HepG2 (cell line): ENCODE data around the gene ELFN1. TPM values are rescaled to one million over a fixed set of nuclear protein-coding genes. Genes with fewer than 3 reads are reported as not detected.

Experiments
- AHR ChIP-seq: IDR thresholded peaks from 2 replicates; pipeline ENCODE4 v1.6.1; 2018; ENCODE audit warnings: missing genetic modification reagents, missing compliant biosample characterization
- ARNT2 ChIP-seq: sonication (generic); formaldehyde crosslinking; IDR thresholded peaks from 2 replicates; pipeline ENCODE4 v1.8.0; 2022; ENCODE audit warnings: mild to moderate bottlenecking, low read depth, missing genetic modification reagents, moderate library complexity
- CENPX ChIP-seq: sonication (generic); formaldehyde crosslinking; IDR thresholded peaks from 2 replicates; pipeline ENCODE4 v1.9.0; 2021; ENCODE audit warnings: mild to moderate bottlenecking, missing genetic modification reagents, moderate library complexity
- CREBL2 ChIP-seq: sonication (generic); formaldehyde crosslinking; IDR thresholded peaks from 2 replicates; pipeline ENCODE4 v1.8.1; 2023; ENCODE audit warnings: missing genetic modification reagents, mild to moderate bottlenecking, borderline replicate concordance
- GMEB1 ChIP-seq: sonication (generic); formaldehyde crosslinking; IDR thresholded peaks from 2 replicates; pipeline ENCODE4 v1.5.1; 2020; ENCODE audit warnings: missing genetic modification reagents, mild to moderate bottlenecking, borderline replicate concordance
- HNF4G ChIP-seq, 2 experiments: sonication (generic) in 1 of 2; formaldehyde crosslinking in 1 of 2; IDR thresholded peaks; 2 replicates each; pipeline versions ENCODE4 v1.4.0 to v1.6.1; 2011 to 2020; ENCODE audit warnings: borderline replicate concordance in 2 of 2, low read depth in 2 of 2, mild to moderate bottlenecking in 2 of 2, low read length in 1 of 2, missing genetic modification reagents in 1 of 2, moderate library complexity in 1 of 2
- HOXA7 ChIP-seq: sonication (generic); formaldehyde crosslinking; IDR thresholded peaks from 2 replicates; pipeline ENCODE4 v1.8.1; 2022; ENCODE audit warnings: mild to moderate bottlenecking, missing genetic modification reagents, moderate library complexity
- JUN ChIP-seq: sonication (generic); formaldehyde crosslinking; IDR thresholded peaks from 2 replicates; pipeline ENCODE4 v1.4.0; 2020; ENCODE audit warnings: mild to moderate bottlenecking, missing genetic modification reagents
- MTA1 ChIP-seq: sonication (generic); formaldehyde crosslinking; IDR thresholded peaks from 2 replicates; pipeline ENCODE4 v1.4.0; 2020; ENCODE audit warnings: missing genetic modification reagents, mild to moderate bottlenecking, borderline replicate concordance
- MTA3 ChIP-seq: sonication (generic); formaldehyde crosslinking; IDR thresholded peaks from 2 replicates; pipeline ENCODE4 v1.4.0; 2020; ENCODE audit warnings: missing genetic modification reagents
- POGZ ChIP-seq: sonication (generic); formaldehyde crosslinking; IDR thresholded peaks from 2 replicates; pipeline ENCODE4 v1.4.0; 2020; ENCODE audit warnings: mild to moderate bottlenecking, missing genetic modification reagents
- PRMT3 ChIP-seq: sonication (generic); formaldehyde crosslinking; IDR thresholded peaks from 2 replicates; pipeline ENCODE4 v1.8.1; 2022; ENCODE audit warnings: low read depth, mild to moderate bottlenecking, moderate library complexity, missing genetic modification reagents, borderline replicate concordance
- RFX1 ChIP-seq: fragments of 450-650 bp; IDR thresholded peaks from 2 replicates; pipeline ENCODE4 v1.6.1; 2017
- RXRB ChIP-seq: IDR thresholded peaks from 2 replicates; pipeline ENCODE4 v1.6.1; 2016; ENCODE audit warnings: borderline replicate concordance, missing genetic modification reagents, missing compliant biosample characterization
- SIN3B ChIP-seq: fragments of 150-350 bp; IDR thresholded peaks from 2 replicates; pipeline ENCODE4 v1.6.1; 2014; ENCODE audit warnings: low read length
- ZBTB26 ChIP-seq: IDR thresholded peaks from 2 replicates; pipeline ENCODE4 v1.6.1; 2016; ENCODE audit warnings: missing compliant biosample characterization, missing genetic modification reagents, borderline replicate concordance
- ZGPAT ChIP-seq: IDR thresholded peaks from 2 replicates; pipeline ENCODE4 v1.6.1; 2016; ENCODE audit warnings: mild to moderate bottlenecking
- ZNF18 ChIP-seq: sonication (generic); formaldehyde crosslinking; IDR thresholded peaks from 2 replicates; pipeline ENCODE4 v1.8.0; 2022; ENCODE audit warnings: mild to moderate bottlenecking, missing genetic modification reagents; ENCODE audit not compliant: insufficient replicate concordance
- ZNF552 ChIP-seq: sonication (generic); formaldehyde crosslinking; IDR thresholded peaks from 2 replicates; pipeline ENCODE4 v1.9.0; 2022; ENCODE audit warnings: missing genetic modification reagents, mild to moderate bottlenecking, borderline replicate concordance
- ZNF619 ChIP-seq: sonication (generic); formaldehyde crosslinking; IDR thresholded peaks from 2 replicates; pipeline ENCODE4 v1.4.0; 2020; ENCODE audit warnings: mild to moderate bottlenecking, missing genetic modification reagents
- ZNF772 ChIP-seq: sonication (generic); formaldehyde crosslinking; IDR thresholded peaks from 2 replicates; pipeline ENCODE4 v1.5.0; 2020; ENCODE audit warnings: mild to moderate bottlenecking, missing genetic modification reagents
- ZNF782 ChIP-seq: sonication (generic); formaldehyde crosslinking; IDR thresholded peaks from 2 replicates; pipeline ENCODE4 v1.4.0; 2020; ENCODE audit warnings: missing genetic modification reagents, mild to moderate bottlenecking, borderline replicate concordance
- ZSCAN22 ChIP-seq: sonication (generic); formaldehyde crosslinking; IDR thresholded peaks from 2 replicates; pipeline ENCODE4 v1.4.0; 2020; ENCODE audit warnings: mild to moderate bottlenecking, missing genetic modification reagents
- ZSCAN29 ChIP-seq: sonication (generic); formaldehyde crosslinking; conservative IDR thresholded peaks from 2 replicates; pipeline ENCODE4 v1.4.0; 2020; ENCODE audit warnings: mild to moderate bottlenecking, missing genetic modification reagents
- polyA plus RNA-seq, 8 experiments: library from polyadenylated mRNA; depleted of rRNA in 3 of 8; stranded (reverse) in 7 of 8; unstranded in 1 of 8; fragments of >200 nt; fragmentation: Illumina TruSeq in 4 of 8; extraction: Trizol in 4 of 8; gene quantifications; 2 replicates each; pipeline versions ENCODE4 v1.2.1 to v1.2.3, GENCODE V29; 2011 to 2016; ENCODE audit warnings: low read depth in 4 of 8, missing spikeins in 1 of 8, mixed read lengths in 1 of 8; ENCODE audit not compliant: insufficient read depth in 1 of 8
- total RNA-seq, 5 experiments: library from RNA; depleted of rRNA; stranded (reverse); fragments of >200 nt; fragmentation: Illumina TruSeq; extraction: Trizol; gene quantifications; 2 replicates each; pipeline ENCODE4 v1.2.3, GENCODE V29; 2016; ENCODE audit warnings: low read depth in 1 of 5

The ELFN1 gene
- total and polyA plus RNA-seq, 2 of the 13 experiments (the other 11 are each of a cell fraction or from before 2014, with no cell fraction given), result 0.13 to 0.18 TPM

GRCh38 chr7:1667566-1668395 is 2.3 kb upstream of the ELFN1 start (continued):
- TF ChIP-seq HNF4G (IDR thresholded peaks at IDR 0.05; ENCODE audit: borderline replicate concordance, low read depth, low read length) (0 out of 2 replicates have a peak, but pooled peaks have one; percentile 7), HNF4G (CRISPR knock-in tag; IDR thresholded peaks at IDR 0.05; ENCODE audit: borderline replicate concordance, low read depth) (no peak), PRMT3 (CRISPR knock-in tag) (no peak), JUN (CRISPR knock-in tag) (no peak), RXRB (no peak), CENPX (CRISPR knock-in tag) (no peak), HOXA7 (CRISPR knock-in tag) (no peak), CREBL2 (CRISPR knock-in tag) (no peak), ZNF552 (CRISPR knock-in tag) (no peak), ZNF772 (CRISPR knock-in tag) (no peak), ZSCAN22 (CRISPR knock-in tag) (no peak), GMEB1 (CRISPR knock-in tag) (no peak), ZGPAT (CRISPR knock-in tag) (peak; percentile 15; the same call in 1 of the 2 replicates), ZNF18 (CRISPR knock-in tag) (no peak), POGZ (CRISPR knock-in tag) (no peak), ZSCAN29 (CRISPR knock-in tag) (no peak), ZBTB26 (CRISPR knock-in tag) (no peak), ZNF782 (CRISPR knock-in tag) (no peak), AHR (no peak), RFX1 (no peak), ZNF619 (no peak), ARNT2 (CRISPR knock-in tag) (0 out of 2 replicates have a peak, but pooled peaks have one; percentile 15), MTA3 (CRISPR knock-in tag) (no peak), SIN3B (no peak), MTA1 (CRISPR knock-in tag) (no peak)
